ENCODE measurements around the gene PRPF31.

PRPF31 gene

GRCh38 chr19:54152267-54152666, 36.7 kb downstream of the PRPF31 start:
- no peak for DNase-seq (ENCODE audit: extremely low read depth, insufficient read length)
- no peak for TF ChIP-seq CTCF (IDR thresholded peaks at IDR 0.05; ENCODE audit: insufficient read depth, low read length, poor library complexity, severe bottlenecking)
- Histone ChIP-seq H3K27me3 (replicated peaks; ENCODE audit: control insufficient read depth, insufficient read depth, low read length) (no peaks in the 10 kb centered on the region), H3K4me3 (replicated peaks; ENCODE audit: low read depth, low read length) (no peak overlapping the region), H3K36me3 (ENCODE audit: control insufficient read depth, insufficient read depth, low read length) (peaks cover 59% of the 10 kb centered on the region)

GRCh38 chr19:54152878-54153524, 37.4 kb downstream of the PRPF31 start:
- no peak for TF ChIP-seq CTCF (IDR thresholded peaks at IDR 0.05; ENCODE audit: insufficient read depth, low read length, poor library complexity, severe bottlenecking)
- no peak overlapping the region for H3K4me3 ChIP-seq (replicated peaks; ENCODE audit: low read depth, low read length)
- peaks cover 56% of the 10 kb centered on the region for H3K36me3 ChIP-seq (ENCODE audit: control insufficient read depth, insufficient read depth, low read length)
- DNase-seq (ENCODE audit: extremely low read depth, insufficient read length): no peak
- no peaks in the 10 kb centered on the region for H3K27me3 ChIP-seq (replicated peaks; ENCODE audit: control insufficient read depth, insufficient read depth, low read length)

- Histone ChIP-seq H3K4me3 (replicated peaks; ENCODE audit: low read depth, low read length) (no peak overlapping the region), H3K27me3 (replicated peaks; ENCODE audit: control insufficient read depth, insufficient read depth, low read length) (no peaks in the 10 kb centered on the region), H3K36me3 (ENCODE audit: control insufficient read depth, insufficient read depth, low read length) (peaks cover 54% of the 10 kb centered on the region)
- no peak for TF ChIP-seq CTCF (IDR thresholded peaks at IDR 0.05; ENCODE audit: insufficient read depth, low read length, poor library complexity, severe bottlenecking)
- DNase-seq (ENCODE audit: extremely low read depth, insufficient read length): no peak
These were observed 38.3 kb downstream of the PRPF31 start for GRCh38 chr19:54153731-54154326.

GRCh38 chr19:54154603-54155345, 39.2 kb downstream of the PRPF31 start:
- Histone ChIP-seq H3K27me3 (replicated peaks; ENCODE audit: control insufficient read depth, insufficient read depth, low read length) (no peaks in the 10 kb centered on the region), H3K4me3 (replicated peaks; ENCODE audit: low read depth, low read length) (no peak overlapping the region), H3K36me3 (ENCODE audit: control insufficient read depth, insufficient read depth, low read length) (peaks cover 49% of the 10 kb centered on the region)
- TF ChIP-seq CTCF (IDR thresholded peaks at IDR 0.05; ENCODE audit: insufficient read depth, low read length, poor library complexity, severe bottlenecking): no peak
- DNase-seq (ENCODE audit: extremely low read depth, insufficient read length): no peak

- Histone ChIP-seq H3K27me3 (replicated peaks; ENCODE audit: control insufficient read depth, insufficient read depth, low read length) (no peaks in the 10 kb centered on the region), H3K4me3 (replicated peaks; ENCODE audit: low read depth, low read length) (no peak overlapping the region), H3K36me3 (ENCODE audit: control insufficient read depth, insufficient read depth, low read length) (peaks cover 46% of the 10 kb centered on the region)
- no peak for DNase-seq (ENCODE audit: extremely low read depth, insufficient read length)
- no peak for TF ChIP-seq CTCF (IDR thresholded peaks at IDR 0.05; ENCODE audit: insufficient read depth, low read length, poor library complexity, severe bottlenecking)
These were observed 40.1 kb downstream of the PRPF31 start for GRCh38 chr19:54155694-54156093.
